EH (cell line): ENCODE results near the gene EPHA6.
"Not testable (repeated sequence)": the region's sequence is repeated elsewhere in the genome, so short reads cannot be mapped to it uniquely, and the experiment has no call there.

Experiments
- DNase-seq: peaks from one replicate; pipeline ENCODE4 v3.0.0-alpha.2; 2015; ENCODE audit warnings: low read depth

The EPHA6 gene

GRCh38 chr3:96915445-96915844, 101.1 kb downstream of the EPHA6 start:
- no peak for DNase-seq

- DNase-seq: no peak
These were observed 116.9 kb downstream of the EPHA6 start for GRCh38 chr3:96931119-96931862.

GRCh38 chr3:96942131-96942530, 127.7 kb downstream of the EPHA6 start:
- DNase-seq: not testable (repeated sequence)

GRCh38 chr3:96958856-96959255, 144.5 kb downstream of the EPHA6 start:
- no peak for DNase-seq

- no peak for DNase-seq
These were observed 145.1 kb downstream of the EPHA6 start for GRCh38 chr3:96959474-96959873.

- DNase-seq: no peak
These were observed 145.7 kb downstream of the EPHA6 start for GRCh38 chr3:96959901-96960641.

GRCh38 chr3:96960661-96961330, 146.4 kb downstream of the EPHA6 start:
- DNase-seq: no peak

- DNase-seq: no peak
These were observed 147.2 kb downstream of the EPHA6 start for GRCh38 chr3:96961576-96961975.

- no peak for DNase-seq
These were observed 152.0 kb downstream of the EPHA6 start for GRCh38 chr3:96966181-96966929.

GRCh38 chr3:96970211-96970610, 155.8 kb downstream of the EPHA6 start:
- DNase-seq: no peak

GRCh38 chr3:96977671-96978070, 163.3 kb downstream of the EPHA6 start:
- no peak for DNase-seq

DNA sequence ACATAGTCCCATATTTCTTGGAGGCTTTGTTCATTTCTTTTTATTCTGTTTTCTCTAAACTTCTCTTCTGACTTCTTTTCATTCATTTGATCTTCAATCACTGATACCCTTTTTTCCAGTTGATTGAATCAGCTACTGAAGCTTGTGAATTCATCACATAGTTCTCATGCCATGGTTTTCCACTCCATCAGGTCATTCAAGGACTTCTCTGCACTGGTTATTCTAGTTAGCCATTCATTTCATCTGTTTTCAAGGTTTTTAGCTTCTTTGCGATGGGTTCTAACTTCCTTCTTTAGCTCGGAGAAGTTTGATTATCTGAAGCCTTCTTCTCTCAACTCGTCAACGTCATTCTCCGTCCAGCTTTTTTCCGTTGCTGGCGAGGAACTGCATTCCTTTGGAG, 169.3 kb downstream of the EPHA6 start:
- DNase-seq: not testable (repeated sequence)

- DNase-seq: no peak
These were observed 171.8 kb downstream of the EPHA6 start for GRCh38 chr3:96986241-96986640.

DNA sequence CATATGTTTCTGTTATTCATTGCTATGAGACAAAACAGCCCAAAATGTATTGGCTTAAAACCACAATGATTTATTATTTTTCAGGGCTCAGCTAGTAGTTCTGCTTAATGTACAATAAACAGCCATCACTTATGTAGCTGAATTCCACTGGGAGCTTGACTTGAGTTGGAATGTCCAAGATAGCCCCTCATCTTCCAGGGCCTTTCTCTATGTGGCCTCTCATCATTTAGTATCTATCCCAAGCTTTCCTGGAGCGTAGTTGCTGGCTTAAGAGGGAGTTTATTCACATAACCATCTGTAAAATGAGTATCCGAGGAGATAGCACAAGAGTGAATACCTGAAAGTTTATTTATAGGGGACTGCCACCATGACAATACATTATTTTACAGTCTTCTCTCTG, 176.8 kb downstream of the EPHA6 start:
- no peak for DNase-seq

GRCh38 chr3:96991800-96992365, 177.5 kb downstream of the EPHA6 start:
- DNase-seq: no peak

- no peak for DNase-seq
These were observed 180.6 kb downstream of the EPHA6 start for GRCh38 chr3:96994988-96995387.

DNA sequence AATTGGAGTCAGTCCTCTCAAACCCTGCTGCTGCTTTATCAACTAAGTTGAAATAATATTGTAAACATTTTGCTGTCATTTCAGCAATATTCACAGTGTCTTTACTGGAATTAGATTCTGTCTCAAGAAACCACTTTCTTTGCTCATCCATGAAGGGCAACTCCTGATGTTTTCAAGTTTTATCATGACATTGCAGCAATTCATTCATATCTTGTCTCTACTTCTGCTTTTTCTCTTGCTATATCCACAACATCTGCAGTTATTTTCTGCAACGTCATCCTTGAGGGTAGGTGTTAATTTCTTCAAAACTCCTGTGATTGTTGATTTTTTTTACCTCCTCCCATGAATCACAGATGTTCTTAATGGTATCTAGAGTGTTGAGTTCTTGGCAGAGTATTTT, 181.6 kb downstream of the EPHA6 start:
- DNase-seq: no peak

DNA sequence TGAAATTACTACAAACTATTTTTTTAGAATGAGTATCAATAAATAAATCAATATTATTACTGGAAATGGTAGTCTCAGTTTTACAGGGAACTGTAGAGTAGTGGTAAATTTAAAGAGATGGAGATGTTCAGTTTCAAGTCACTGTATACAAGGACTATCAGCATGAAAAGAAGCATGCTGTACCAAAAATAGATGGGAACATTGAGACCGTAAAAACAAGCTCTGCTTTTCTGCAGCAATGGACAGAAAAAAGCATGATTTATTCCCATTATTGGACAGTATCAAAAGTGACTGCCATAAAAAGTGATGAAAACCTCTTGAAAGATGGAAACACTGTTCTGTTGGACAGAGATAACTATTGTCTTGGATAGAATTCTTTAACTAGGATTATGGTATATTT, 187.2 kb downstream of the EPHA6 start:
- no peak for DNase-seq

DNA sequence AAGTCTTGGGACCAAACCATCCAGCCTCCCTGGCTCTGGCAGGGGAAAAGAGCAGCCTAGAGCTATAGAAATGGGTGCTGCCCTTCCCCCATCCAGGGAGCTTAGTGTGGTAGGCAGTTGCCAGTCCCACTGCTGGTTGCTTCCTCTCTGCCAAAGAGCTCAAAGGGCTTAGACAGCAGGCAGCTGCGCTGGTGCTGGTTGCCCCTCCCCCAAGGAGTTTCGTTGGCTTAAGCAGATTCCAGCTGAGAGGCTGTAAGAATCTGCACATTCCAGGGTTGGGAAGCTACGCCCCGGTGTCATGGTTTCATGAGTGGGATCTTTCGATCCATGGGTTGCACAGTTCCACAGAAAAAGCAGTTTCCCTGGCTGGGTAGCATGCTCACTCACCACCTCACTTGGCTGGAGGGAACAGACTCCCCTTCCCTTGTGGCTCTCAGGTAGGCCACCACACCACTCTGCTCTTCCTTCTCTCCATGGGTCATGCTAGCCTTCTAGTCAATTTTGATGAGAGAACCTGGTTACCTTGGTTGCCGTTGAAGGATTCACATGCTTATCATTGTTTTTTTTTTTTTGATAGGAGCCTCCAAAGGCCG, 195.1 kb downstream of the EPHA6 start:
- no peak for DNase-seq

GRCh38 chr3:97010881-97011657, 196.7 kb downstream of the EPHA6 start:
- no peak for DNase-seq

- DNase-seq: no peak
These were observed 207.4 kb downstream of the EPHA6 start for GRCh38 chr3:97021778-97022177.
